Endothelial cell of umbilical vein (primary cell): Measurements from ENCODE around the gene IL18. TPM values are rescaled to one million over a fixed set of nuclear protein-coding genes. Genes with fewer than 3 reads are reported as not detected.
A peak's percentile ranks its signal among the peaks of the same experiment; 100 is the strongest.

Source experiments
- BruUV-seq: library from RNA; stranded (reverse); fragments of 400-500 nt; replicated peaks from 2 replicates; lab custom pipeline; 2021; lab: Mats Ljungman, UMichigan
- CTCF ChIA-PET: fragments of 300-600, 350-600 bp; sonication (Branson Sonifier 250); formaldehyde crosslinking; loops from one replicate; lab custom pipeline; 2021; ENCODE audit warnings: antibody characterized with exemption, inconsistent platforms; lab: Charles Lee
- POLR2A ChIA-PET: fragments of 300-600, 350-600 bp; sonication (Branson Sonifier 250); formaldehyde crosslinking; loops from one replicate; lab custom pipeline; 2021; ENCODE audit warnings: antibody characterized with exemption, inconsistent platforms; lab: Charles Lee
- DNase-seq: peaks from one replicate; pipeline ENCODE4 v3.0.0-alpha.2; 2011; ENCODE audit warnings: low read depth, low spot score
- FAIRE-seq: peaks from 2 replicates; lab custom pipeline; 2011; peaks lifted over from hg19 to GRCh38; lab: Jason Lieb, UNC
- H2AFZ ChIP-seq: 2 replicates; pipeline ENCODE4 v1.6.0; 2012; ENCODE audit warnings: low read depth, low read length, control low read depth, inconsistent platforms
- H3K27ac ChIP-seq: 2 replicates; pipeline ENCODE4 v1.5.1; 2011; ENCODE audit warnings: low read depth, mild to moderate bottlenecking, control low read depth, low read length, moderate library complexity; ENCODE audit not compliant: insufficient read depth
- H3K27me3 ChIP-seq, 2 experiments: 2 replicates each; pipeline versions ENCODE4 v1.6.0 to v1.6.1; 2011; ENCODE audit warnings: low read length in 2 of 2, mixed read lengths in 1 of 2; ENCODE audit not compliant: control insufficient read depth in 2 of 2, insufficient read depth in 2 of 2
- H3K36me3 ChIP-seq, 2 experiments: 2 replicates in 1 of 2; 3 replicates in 1 of 2; pipeline ENCODE4 v1.5.1; 2011; ENCODE audit warnings: low read length in 2 of 2, mild to moderate bottlenecking in 1 of 2, moderate library complexity in 1 of 2; ENCODE audit not compliant: control insufficient read depth in 2 of 2, insufficient read depth in 2 of 2; ENCODE audit errors: extremely low read depth in 1 of 2
- H3K4me1 ChIP-seq: 3 replicates; pipeline ENCODE4 v1.5.1; 2011; ENCODE audit warnings: mild to moderate bottlenecking, low read length; ENCODE audit not compliant: control insufficient read depth, insufficient read depth; ENCODE audit errors: extremely low read depth
- H3K4me2 ChIP-seq: 2 replicates; pipeline ENCODE4 v1.6.1; 2011; ENCODE audit warnings: low read length, control low read depth, mixed read lengths; ENCODE audit not compliant: insufficient read depth
- H3K4me3 ChIP-seq, 3 experiments: fragments of 200-600 bp in 1 of 3; sonication (generic), shearing (Covaris generic) in 1 of 3; replicated peaks in 1 of 3; 2 replicates each; pipeline ENCODE4 v1.5.1; 2011 to 2016; ENCODE audit warnings: control low read depth in 3 of 3, low read length in 3 of 3, mild to moderate bottlenecking in 2 of 3, inconsistent platforms in 1 of 3, low read depth in 1 of 3, moderate library complexity in 1 of 3; ENCODE audit not compliant: insufficient read depth in 1 of 3
- H3K79me2 ChIP-seq: 2 replicates; pipeline ENCODE4 v1.6.0; 2012; ENCODE audit warnings: low read length, inconsistent platforms; ENCODE audit not compliant: control insufficient read depth, insufficient read depth
- H3K9ac ChIP-seq: replicated peaks from 2 replicates; pipeline ENCODE3; 2011; ENCODE audit warnings: low read length, control low read depth; ENCODE audit not compliant: insufficient read depth; ENCODE audit errors: extremely low read depth
- H3K9me1 ChIP-seq: replicated peaks from 3 replicates; pipeline ENCODE4 v1.6.0; 2011; ENCODE audit warnings: mild to moderate bottlenecking, low read length; ENCODE audit not compliant: control insufficient read depth, insufficient read depth; ENCODE audit errors: extremely low read depth
- H3K9me3 ChIP-seq: replicated peaks from 2 replicates; pipeline ENCODE4 v1.5.1; 2012; ENCODE audit warnings: low read length, inconsistent platforms; ENCODE audit not compliant: control insufficient read depth, insufficient read depth
- H4K20me1 ChIP-seq: replicated peaks from 2 replicates; pipeline ENCODE3; 2011; ENCODE audit warnings: mild to moderate bottlenecking, low read length; ENCODE audit not compliant: control insufficient read depth, insufficient read depth; ENCODE audit errors: extremely low read depth
- EZH2 ChIP-seq: IDR thresholded peaks from 2 replicates; pipeline ENCODE4 v1.6.1; 2012; ENCODE audit warnings: borderline replicate concordance, low read depth, mild to moderate bottlenecking, moderate library complexity, low read length, inconsistent platforms; ENCODE audit not compliant: severe bottlenecking
- FOS ChIP-seq: IDR thresholded peaks from 2 replicates; pipeline ENCODE4 v1.6.1; 2011; ENCODE audit warnings: mild to moderate bottlenecking, low read length, moderate library complexity, borderline replicate concordance; ENCODE audit not compliant: insufficient read depth
- GATA2 ChIP-seq: IDR thresholded peaks from 2 replicates; pipeline ENCODE4 v1.7.0; 2011; ENCODE audit warnings: low read depth, mild to moderate bottlenecking, moderate library complexity, mixed read lengths, low read length; ENCODE audit not compliant: insufficient read length, insufficient read depth
- JUN ChIP-seq: IDR thresholded peaks from 2 replicates; pipeline ENCODE4 v1.6.1; 2011; ENCODE audit warnings: borderline replicate concordance, low read depth; ENCODE audit not compliant: insufficient read length, insufficient read depth
- MYC ChIP-seq: IDR thresholded peaks from one replicate; pipeline ENCODE4 v1.6.1; 2011; ENCODE audit warnings: mild to moderate bottlenecking, low read depth, low read length
- POLR2A ChIP-seq: IDR thresholded peaks from 2 replicates; pipeline ENCODE4 v1.6.1; 2012; ENCODE audit warnings: low read depth, mild to moderate bottlenecking, control low read depth, low read length
- POLR2AphosphoS5 ChIP-seq: IDR thresholded peaks from 2 replicates; pipeline ENCODE4 v1.6.1; 2012; ENCODE audit warnings: low read depth, mild to moderate bottlenecking, control low read depth, low read length, moderate library complexity; ENCODE audit not compliant: insufficient read depth
- dilution Hi-C: fragments of 300-500 bp; cut with MboI; formaldehyde crosslinking; loops from one replicate; pipeline ENCODE4 v1.15.0; 2019; ENCODE audit warnings: low sequenced_read_pairs; ENCODE audit not compliant: extremely low pct_ligation_motif_present
- intact Hi-C: fragments of 100-400 bp; cut with micrococcal nuclease; formaldehyde crosslinking; loops from one replicate; pipeline ENCODE4 v1.10.0; 2022
- polyA plus RNA-seq, 4 experiments: library from polyadenylated mRNA; depleted of rRNA in 3 of 4; stranded (reverse) in 3 of 4; unstranded in 1 of 4; fragments of >200 nt; gene quantifications; 2 replicates each; pipeline versions ENCODE4 v1.2.1 to v1.2.3, GENCODE V29; 2011 to 2012; ENCODE audit warnings: missing spikeins in 1 of 4
- total RNA-seq: library from RNA; stranded (reverse); gene quantifications from 2 replicates; pipeline ENCODE4 v1.2.3, GENCODE V29; 2021
- TF ChIP-seq, protein P1 (sequence below): IDR thresholded peaks from 2 replicates; pipeline ENCODE4 v1.6.1; 2011; ENCODE audit not compliant: insufficient read depth, insufficient read length
- TF ChIP-seq, protein P2 (sequence below), 2 donors: IDR thresholded peaks; 1 replicate in 1 of 2; 2 replicates in 1 of 2; pipeline ENCODE4 v1.5.1; 2011; ENCODE audit warnings: low read length in 2 of 2, mild to moderate bottlenecking in 2 of 2, moderate library complexity in 2 of 2, control low read depth in 1 of 2, inconsistent platforms in 1 of 2, low read depth in 1 of 2; ENCODE audit not compliant: insufficient read depth in 1 of 2; ENCODE audit errors: extremely low read depth in 1 of 2

The IL18 gene
- total and polyA plus RNA-seq, 2 donors (not counting 3 experiments of a cell fraction or from before 2014, with no cell fraction given) = 0.73 to 1.5 TPM

DNA sequence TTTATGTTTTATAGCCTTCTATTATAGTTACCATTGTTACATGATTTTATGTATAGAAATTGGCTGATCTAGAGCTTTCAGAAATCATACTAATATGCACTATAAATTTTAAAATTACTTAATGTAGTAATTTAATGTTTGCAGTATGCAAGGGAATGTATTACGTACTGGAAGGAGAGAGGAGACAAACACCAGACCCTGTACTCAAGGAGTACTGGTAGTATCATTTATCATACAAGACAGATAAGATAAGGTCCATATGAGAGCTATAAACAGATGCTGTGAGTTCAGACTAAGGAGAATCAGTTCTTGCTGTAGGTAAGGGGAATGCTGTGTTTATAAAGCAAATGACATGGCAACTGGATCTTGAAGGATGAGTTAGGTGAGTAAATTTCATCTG lies 12.2 kb upstream of the IL18 start:
- H3K9me1 ChIP-seq = no peaks in the 10 kb centered on the region
- FAIRE-seq (no peak), DNase-seq (no peak)
- H3K4me1 ChIP-seq = peaks cover 16% of the 10 kb centered on the region
- no TSS peak for BruUV-seq
- intact Hi-C loops = loop anchor here (5.0 kb wide), 1 partner anchor 249 kb away; no protein-coding TSS in a partner anchor
- H3K4me2 ChIP-seq = no peak overlapping the region
- no peaks in the 10 kb centered on the region for H3K79me2 ChIP-seq
- no peak overlapping the region for H2AFZ ChIP-seq
- CTCF ChIA-PET = interaction anchor here (0.9 to 4.0 kb wide), 12 partner anchors 8 to 179 kb away, joined by 3 to 150 read pairs (median 4); partner anchors contain the start of gene IL18
- H3K9ac ChIP-seq = no peak overlapping the region
- H3K27me3 ChIP-seq = peaks cover 4 to 6% of the 10 kb centered on the region in 2 experiments
- no peak overlapping the region for H3K4me3 ChIP-seq
- POLR2A ChIA-PET = no interaction called here
- no peaks in the 10 kb centered on the region for H4K20me1 ChIP-seq
- no peaks in the 10 kb centered on the region for H3K36me3 ChIP-seq
- H3K27ac ChIP-seq = no peak overlapping the region
- H3K9me3 ChIP-seq = no peaks in the 10 kb centered on the region
- dilution Hi-C loops = no loop called here
- TF ChIP-seq JUN (no peak), FOS (no peak)
- TF ChIP-seq, protein P1, sequence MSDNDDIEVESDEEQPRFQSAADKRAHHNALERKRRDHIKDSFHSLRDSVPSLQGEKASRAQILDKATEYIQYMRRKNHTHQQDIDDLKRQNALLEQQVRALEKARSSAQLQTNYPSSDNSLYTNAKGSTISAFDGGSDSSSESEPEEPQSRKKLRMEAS = no peak

DNA sequence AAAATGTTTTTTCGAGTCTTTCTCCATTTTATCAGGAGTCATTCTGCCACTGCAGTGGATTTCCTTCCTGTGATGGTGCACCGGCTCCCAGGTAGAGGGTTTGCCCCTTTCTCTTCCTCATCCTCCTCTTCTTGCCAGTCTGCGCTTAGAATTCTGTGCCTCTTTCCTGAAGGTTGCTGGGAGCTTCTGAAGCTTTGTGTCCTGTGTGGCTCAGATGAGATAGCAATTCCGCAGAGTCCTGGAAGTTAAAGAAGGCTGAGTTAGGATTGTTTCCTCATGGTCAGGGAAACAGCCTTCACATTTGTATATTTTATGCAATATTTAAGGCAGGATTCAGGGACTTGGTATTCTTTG lies 11.7 kb upstream of the IL18 start:
- H3K9ac ChIP-seq = peak overlapping the region; percentile 71
- no TSS peak for BruUV-seq
- H3K27ac ChIP-seq = peak overlapping the region; percentile 69

More for the DNA sequence above, 11.7 kb upstream of the IL18 start:
- Histone ChIP-seq H3K4me1 (peaks cover 16% of the 10 kb centered on the region), H3K9me1 (no peaks in the 10 kb centered on the region), H3K4me3 (peak overlapping the region; percentile 1 to 68 (median 37)), H3K9me3 (no peaks in the 10 kb centered on the region), H3K36me3 (no peaks in the 10 kb centered on the region), H4K20me1 (no peaks in the 10 kb centered on the region), H3K27me3 (peaks cover 4 to 6% of the 10 kb centered on the region in 2 experiments), H3K79me2 (no peaks in the 10 kb centered on the region), H2AFZ (peak overlapping the region; percentile 94), H3K4me2 (peak overlapping the region; percentile 96)
- intact Hi-C loops = loop anchor here (1.0 to 5.0 kb wide), 5 partner anchors 55 to 297 kb away; partner anchors contain the start of genes CFAP68, FDXACB1, SDHD and TIMM8B
- FAIRE-seq = no peak
- ChIA-PET POLR2A (no interaction called here), CTCF (interaction anchor here (0.6 to 4.0 kb wide), 27 partner anchors 8 to 305 kb away, joined by 3 to 150 read pairs (median 4); partner anchors contain the start of genes IL18, SDHD, TEX12 and TIMM8B)
- DNase-seq = no peak
- dilution Hi-C loops = no loop called here
- no peak for TF ChIP-seq GATA2
- TF ChIP-seq POLR2AphosphoS5 = no peak
- TF ChIP-seq FOS = no peak
- no peak for TF ChIP-seq POLR2A
- TF ChIP-seq, protein P2, sequence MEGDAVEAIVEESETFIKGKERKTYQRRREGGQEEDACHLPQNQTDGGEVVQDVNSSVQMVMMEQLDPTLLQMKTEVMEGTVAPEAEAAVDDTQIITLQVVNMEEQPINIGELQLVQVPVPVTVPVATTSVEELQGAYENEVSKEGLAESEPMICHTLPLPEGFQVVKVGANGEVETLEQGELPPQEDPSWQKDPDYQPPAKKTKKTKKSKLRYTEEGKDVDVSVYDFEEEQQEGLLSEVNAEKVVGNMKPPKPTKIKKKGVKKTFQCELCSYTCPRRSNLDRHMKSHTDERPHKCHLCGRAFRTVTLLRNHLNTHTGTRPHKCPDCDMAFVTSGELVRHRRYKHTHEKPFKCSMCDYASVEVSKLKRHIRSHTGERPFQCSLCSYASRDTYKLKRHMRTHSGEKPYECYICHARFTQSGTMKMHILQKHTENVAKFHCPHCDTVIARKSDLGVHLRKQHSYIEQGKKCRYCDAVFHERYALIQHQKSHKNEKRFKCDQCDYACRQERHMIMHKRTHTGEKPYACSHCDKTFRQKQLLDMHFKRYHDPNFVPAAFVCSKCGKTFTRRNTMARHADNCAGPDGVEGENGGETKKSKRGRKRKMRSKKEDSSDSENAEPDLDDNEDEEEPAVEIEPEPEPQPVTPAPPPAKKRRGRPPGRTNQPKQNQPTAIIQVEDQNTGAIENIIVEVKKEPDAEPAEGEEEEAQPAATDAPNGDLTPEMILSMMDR (IDR thresholded peaks at IDR 0.05; ENCODE audit: extremely low read depth in 1 of 2, insufficient read depth in 1 of 2, low read depth in 1 of 2, low read length in 2 of 2) = no peak
- TF ChIP-seq, protein P1 = no peak
- TF ChIP-seq MYC = no peak
- no peak for TF ChIP-seq JUN
- no peak for TF ChIP-seq EZH2
